ENCODE measurements around the gene STH.
A peak's percentile ranks its signal among the peaks of the same experiment; 100 is the strongest.
"Not testable (repeated sequence)": the region's sequence is repeated elsewhere in the genome, so short reads cannot be mapped to it uniquely, and the experiment has no call there.

STH gene

GRCh38 chr17:45986056-45986455 is 13.0 kb upstream of the STH start:
- DNase-seq = no peak

- no peak for DNase-seq
Measured at GRCh38 chr17:45987706-45988105, 11.3 kb upstream of the STH start.

GRCh38 chr17:45989759-45990158 is 9.3 kb upstream of the STH start:
- DNase-seq = no peak

- no peak for DNase-seq
Measured at GRCh38 chr17:45990886-45991285, 8.2 kb upstream of the STH start.

- no peak for DNase-seq
Measured at GRCh38 chr17:45991341-45991740, 7.7 kb upstream of the STH start.

- DNase-seq = no peak
Measured at GRCh38 chr17:45992175-45992574, 6.9 kb upstream of the STH start.

GRCh38 chr17:45992904-45993303 is 6.1 kb upstream of the STH start:
- no peak for DNase-seq

GRCh38 chr17:45993962-45994627 is 5.0 kb upstream of the STH start:
- DNase-seq = no peak

- DNase-seq = no peak
Measured at GRCh38 chr17:45994987-45995386, 4.1 kb upstream of the STH start.

- DNase-seq = no peak
Measured at GRCh38 chr17:45995627-45996270, 3.3 kb upstream of the STH start.

- no peak for DNase-seq
Measured at GRCh38 chr17:45996282-45996937, 2.6 kb upstream of the STH start.

- DNase-seq = no peak
Measured at GRCh38 chr17:45997166-45997565, 1.9 kb upstream of the STH start.

- DNase-seq = no peak
Measured at GRCh38 chr17:45997624-45998023, 1.4 kb upstream of the STH start.

GRCh38 chr17:45999900-46000290 is 845 bp downstream of the STH start:
- DNase-seq = no peak

- no peak for DNase-seq
Measured at GRCh38 chr17:46000292-46000691, 1.2 kb downstream of the STH start.

GRCh38 chr17:46000757-46001156 is 1.7 kb downstream of the STH start:
- DNase-seq = no peak

GRCh38 chr17:46001390-46002310 is 2.6 kb downstream of the STH start:
- DNase-seq = no peak

GRCh38 chr17:46002311-46002972 is 3.4 kb downstream of the STH start:
- DNase-seq = peak; percentile 79

- no peak for DNase-seq
Measured at GRCh38 chr17:46002973-46003316, 3.9 kb downstream of the STH start.

- DNase-seq = no peak
Measured at GRCh38 chr17:46003907-46004748, 5.1 kb downstream of the STH start.

- not testable (repeated sequence) for DNase-seq
Measured at GRCh38 chr17:46006082-46006481, 7.0 kb downstream of the STH start.

GRCh38 chr17:46007461-46007965 is 8.5 kb downstream of the STH start:
- no peak for DNase-seq
